IMR-90 (cell line): ENCODE results near the gene RAD51B.

ENCODE experiments used
- BHLHE40 ChIP-seq: fragments of 150-350 bp; IDR thresholded peaks from 2 replicates; pipeline ENCODE4 v1.6.1; 2016; ENCODE audit warnings: mild to moderate bottlenecking, low read depth, low read length
- CEBPB ChIP-seq: IDR thresholded peaks from 2 replicates; pipeline ENCODE4 v1.6.1; 2012; ENCODE audit warnings: low read depth, low read length, improper control_type of control experiment
- CHD1 ChIP-seq: IDR thresholded peaks from 2 replicates; pipeline ENCODE4 v1.6.1; 2012; ENCODE audit warnings: low read depth, low read length, improper control_type of control experiment
- MAFK ChIP-seq: IDR thresholded peaks from 2 replicates; pipeline ENCODE4 v1.6.1; 2012; ENCODE audit warnings: low read depth, low read length, improper control_type of control experiment
- MXI1 ChIP-seq: IDR thresholded peaks from 2 replicates; pipeline ENCODE4 v1.6.1; 2012; ENCODE audit warnings: low read depth, mild to moderate bottlenecking, low read length, moderate library complexity, borderline replicate concordance
- NFE2L2 ChIP-seq: fragments of 150-350 bp; IDR thresholded peaks from 2 replicates; pipeline ENCODE4 v1.6.1; 2016; ENCODE audit warnings: low read depth, mild to moderate bottlenecking, low read length
- POLR2A ChIP-seq: IDR thresholded peaks from 2 replicates; pipeline ENCODE4 v1.6.1; 2012; ENCODE audit warnings: mild to moderate bottlenecking, low read depth, low read length
- RAD21 ChIP-seq: IDR thresholded peaks from 2 replicates; pipeline ENCODE4 v1.6.1; 2012; ENCODE audit warnings: low read length, improper control_type of control experiment
- RFX5 ChIP-seq: IDR thresholded peaks from 2 replicates; pipeline ENCODE4 v1.8.0; 2012; ENCODE audit warnings: low read depth, mild to moderate bottlenecking, low read length, moderate library complexity
- SMC3 ChIP-seq: fragments of 150-350 bp; IDR thresholded peaks from 2 replicates; pipeline ENCODE4 v1.6.1; 2016; ENCODE audit warnings: low read depth, mild to moderate bottlenecking, antibody characterized with exemption, low read length, moderate library complexity
- USF2 ChIP-seq: fragments of 150-350 bp; IDR thresholded peaks from 2 replicates; pipeline ENCODE4 v1.6.1; 2017; ENCODE audit warnings: mild to moderate bottlenecking, antibody characterized with exemption, low read length, low read depth
- TF ChIP-seq, protein P1 (sequence below): fragments of 150-350 bp; IDR thresholded peaks from 2 replicates; pipeline ENCODE4 v1.6.1; 2016; ENCODE audit warnings: low read depth, mild to moderate bottlenecking, low read length, moderate library complexity, borderline replicate concordance
- TF ChIP-seq, protein P2 (sequence below): conservative IDR thresholded peaks from 2 replicates; pipeline ENCODE4 v1.5.1; 2012; ENCODE audit warnings: mild to moderate bottlenecking, low read depth, low read length, improper control_type of control experiment

DNA sequence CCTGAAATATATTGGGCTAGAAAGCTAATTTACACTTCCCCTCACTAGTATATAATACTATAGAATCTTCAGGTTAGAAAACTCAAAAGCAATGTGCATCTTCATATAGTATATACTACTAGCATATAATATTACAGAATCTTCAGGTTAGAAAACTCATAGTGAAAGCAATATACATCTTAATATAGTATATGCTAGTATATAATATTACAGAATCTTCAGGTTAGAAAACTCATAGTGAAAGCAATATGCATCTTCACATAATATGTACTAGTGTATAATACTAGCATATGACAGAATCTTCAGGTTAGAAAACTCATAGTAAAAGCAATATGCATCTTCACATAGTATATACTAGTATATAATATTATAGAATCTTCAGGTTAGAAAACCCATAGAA, 643.7 kb downstream of the RAD51B start:
- TF ChIP-seq, protein P1, sequence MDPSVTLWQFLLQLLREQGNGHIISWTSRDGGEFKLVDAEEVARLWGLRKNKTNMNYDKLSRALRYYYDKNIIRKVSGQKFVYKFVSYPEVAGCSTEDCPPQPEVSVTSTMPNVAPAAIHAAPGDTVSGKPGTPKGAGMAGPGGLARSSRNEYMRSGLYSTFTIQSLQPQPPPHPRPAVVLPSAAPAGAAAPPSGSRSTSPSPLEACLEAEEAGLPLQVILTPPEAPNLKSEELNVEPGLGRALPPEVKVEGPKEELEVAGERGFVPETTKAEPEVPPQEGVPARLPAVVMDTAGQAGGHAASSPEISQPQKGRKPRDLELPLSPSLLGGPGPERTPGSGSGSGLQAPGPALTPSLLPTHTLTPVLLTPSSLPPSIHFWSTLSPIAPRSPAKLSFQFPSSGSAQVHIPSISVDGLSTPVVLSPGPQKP = no peak
- TF ChIP-seq MAFK (no peak), RAD21 (no peak), NFE2L2 (no peak), POLR2A (no peak), USF2 (no peak), RFX5 (no peak), CEBPB (no peak), MXI1 (no peak), SMC3 (no peak), CHD1 (no peak), BHLHE40 (no peak)
- TF ChIP-seq, protein P2, sequence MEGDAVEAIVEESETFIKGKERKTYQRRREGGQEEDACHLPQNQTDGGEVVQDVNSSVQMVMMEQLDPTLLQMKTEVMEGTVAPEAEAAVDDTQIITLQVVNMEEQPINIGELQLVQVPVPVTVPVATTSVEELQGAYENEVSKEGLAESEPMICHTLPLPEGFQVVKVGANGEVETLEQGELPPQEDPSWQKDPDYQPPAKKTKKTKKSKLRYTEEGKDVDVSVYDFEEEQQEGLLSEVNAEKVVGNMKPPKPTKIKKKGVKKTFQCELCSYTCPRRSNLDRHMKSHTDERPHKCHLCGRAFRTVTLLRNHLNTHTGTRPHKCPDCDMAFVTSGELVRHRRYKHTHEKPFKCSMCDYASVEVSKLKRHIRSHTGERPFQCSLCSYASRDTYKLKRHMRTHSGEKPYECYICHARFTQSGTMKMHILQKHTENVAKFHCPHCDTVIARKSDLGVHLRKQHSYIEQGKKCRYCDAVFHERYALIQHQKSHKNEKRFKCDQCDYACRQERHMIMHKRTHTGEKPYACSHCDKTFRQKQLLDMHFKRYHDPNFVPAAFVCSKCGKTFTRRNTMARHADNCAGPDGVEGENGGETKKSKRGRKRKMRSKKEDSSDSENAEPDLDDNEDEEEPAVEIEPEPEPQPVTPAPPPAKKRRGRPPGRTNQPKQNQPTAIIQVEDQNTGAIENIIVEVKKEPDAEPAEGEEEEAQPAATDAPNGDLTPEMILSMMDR = no peak
